Measurements from ENCODE around the gene VPS52.
A peak's percentile ranks its signal among the peaks of the same experiment; 100 is the strongest.

VPS52 gene

GRCh38 chr6:33208091-33208967 lies 63.3 kb downstream of the VPS52 start, which contains the start of gene RING1:
Gene RING1, plus strand, starts transcription at chr6:33208500. Its CDS starts 323 bp downstream, at chr6:33208823.
- peak within 1 kb of the TSS; percentile 94 to 99 (median 95) for H3K4me3 Mint-ChIP-seq
- no peak for TF ChIP-seq CTCF (IDR thresholded peaks at IDR 0.05; ENCODE audit: unreplicated experiment in 3 of 3)
- H3K36me3 Mint-ChIP-seq (ENCODE audit: low read depth), result peaks cover 30% of the 10 kb centered on the region
- H3K9me3 Mint-ChIP-seq, result no peaks in the 10 kb centered on the region
- H3K27me3 Mint-ChIP-seq (ENCODE audit: low read depth), result no peaks in the 10 kb centered on the region
- H3K27ac Mint-ChIP-seq, result peak within 1 kb of the TSS; percentile 92 to 97 (median 93)
- H3K4me1 Mint-ChIP-seq, result peaks cover 53% of the 10 kb centered on the region

- Mint-ChIP-seq H3K27ac (peak overlapping the region; percentile 92 to 97 (median 93)), H3K27me3 (ENCODE audit: low read depth) (no peaks in the 10 kb centered on the region), H3K4me3 (peak overlapping the region; percentile 94 to 99 (median 95)), H3K9me3 (no peaks in the 10 kb centered on the region), H3K36me3 (ENCODE audit: low read depth) (peaks cover 37% of the 10 kb centered on the region), H3K4me1 (peaks cover 55% of the 10 kb centered on the region)
- TF ChIP-seq CTCF (IDR thresholded peaks at IDR 0.05; ENCODE audit: unreplicated experiment in 3 of 3), result no peak
These were observed 64.1 kb downstream of the VPS52 start for GRCh38 chr6:33207552-33208090.

GRCh38 chr6:33206864-33207551 lies 64.7 kb downstream of the VPS52 start:
- Mint-ChIP-seq H3K36me3 (ENCODE audit: low read depth) (peaks cover 39% of the 10 kb centered on the region), H3K4me3 (peak overlapping the region; percentile 99 to 100 (median 100))
- TF ChIP-seq CTCF (IDR thresholded peaks at IDR 0.05; ENCODE audit: unreplicated experiment in 3 of 3), result no peak

DNA sequence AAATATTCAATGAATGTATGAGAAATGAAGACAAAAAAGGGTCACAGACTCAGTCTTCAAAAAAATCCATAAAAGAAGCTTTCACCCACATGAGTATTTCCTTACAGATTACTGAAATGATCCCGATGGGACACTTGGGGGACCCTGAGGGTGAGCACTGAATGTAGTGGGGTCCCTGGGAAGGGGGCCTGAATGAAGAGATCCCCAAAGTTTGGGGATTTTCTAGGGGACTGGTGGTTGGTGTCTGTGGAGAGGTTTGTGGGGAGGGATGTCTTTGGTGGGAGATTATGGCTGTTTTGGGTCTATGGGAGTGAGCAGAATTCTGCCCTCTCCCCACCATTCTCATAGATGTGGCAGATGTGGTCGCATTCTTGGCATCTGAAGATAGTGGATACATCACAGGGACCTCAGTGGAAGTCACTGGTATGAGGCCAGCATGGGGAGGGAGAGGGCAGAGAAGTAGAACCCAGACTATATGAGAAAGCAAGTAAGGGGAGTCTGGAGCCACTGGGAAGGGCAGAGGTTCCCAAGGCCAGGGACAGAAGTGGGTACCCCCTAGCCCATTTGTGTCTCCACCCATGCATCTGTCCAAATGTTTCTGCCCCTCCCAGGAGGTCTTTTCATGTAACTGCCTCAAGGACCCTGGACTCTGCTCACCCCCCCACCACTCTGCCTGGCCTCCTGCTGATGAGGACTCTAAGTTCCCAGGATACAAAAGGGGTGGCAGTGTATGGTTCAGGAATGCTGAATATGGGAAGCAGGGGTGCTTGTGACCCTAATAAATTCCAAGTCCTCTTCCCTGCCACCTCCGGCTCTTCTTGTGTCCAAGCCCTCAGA lies 65.4 kb downstream of the VPS52 start:
- TF ChIP-seq CTCF (IDR thresholded peaks at IDR 0.05; ENCODE audit: unreplicated experiment in 3 of 3), result no peak
- peaks cover 43% of the 10 kb centered on the region for H3K36me3 Mint-ChIP-seq (ENCODE audit: low read depth)
- H3K9me3 Mint-ChIP-seq, result no peaks in the 10 kb centered on the region
- H3K27ac Mint-ChIP-seq, result peak overlapping the region; percentile 51 to 95 (median 81)
- peak overlapping the region; percentile 99 to 100 (median 100) for H3K4me3 Mint-ChIP-seq
- peaks cover 60% of the 10 kb centered on the region for H3K4me1 Mint-ChIP-seq
- no peaks in the 10 kb centered on the region for H3K27me3 Mint-ChIP-seq (ENCODE audit: low read depth)

More at GRCh38 chr6:33206864-33207551, 64.7 kb downstream of the VPS52 start:
- H3K27me3 Mint-ChIP-seq (ENCODE audit: low read depth), result no peaks in the 10 kb centered on the region
- H3K4me1 Mint-ChIP-seq, result peaks cover 55% of the 10 kb centered on the region
- H3K9me3 Mint-ChIP-seq, result no peaks in the 10 kb centered on the region
- peak overlapping the region; percentile 92 to 97 (median 93) for H3K27ac Mint-ChIP-seq

GRCh38 chr6:33205191-33206026 lies 66.3 kb downstream of the VPS52 start:
- TF ChIP-seq CTCF (IDR thresholded peaks at IDR 0.05; ENCODE audit: unreplicated experiment in 3 of 3), result no peak
- Mint-ChIP-seq H3K4me3 (peak overlapping the region; percentile 99 to 100 (median 100)), H3K4me1 (peaks cover 68% of the 10 kb centered on the region), H3K36me3 (ENCODE audit: low read depth) (peaks cover 46% of the 10 kb centered on the region), H3K27me3 (ENCODE audit: low read depth) (no peaks in the 10 kb centered on the region), H3K27ac (peak overlapping the region; percentile 51 to 95 (median 81)), H3K9me3 (no peaks in the 10 kb centered on the region)

Data from nephron (organoid).